Parathyroid adenoma (tissue), 2 donors: ENCODE results near the gene ERAL1.
"Not testable (repeated sequence)": the region's sequence is repeated elsewhere in the genome, so short reads cannot be mapped to it uniquely, and the experiment has no call there.

Source experiments
- H2AFZ ChIP-seq: fragments of 300-600 bp; sonication (generic); one replicate; pipeline ENCODE4 v1.7.0; 2017; ENCODE audit warnings: antibody characterized with exemption, mild to moderate bottlenecking
- H3K27ac ChIP-seq: fragments of 300-600 bp; sonication (generic); one replicate; pipeline ENCODE4 v1.7.0; 2017
- H3K27me3 ChIP-seq: fragments of 300-600 bp; sonication (generic); one replicate; pipeline ENCODE4 v1.7.0; 2017; ENCODE audit warnings: low read length; ENCODE audit not compliant: control insufficient read depth, insufficient read depth
- H3K36me3 ChIP-seq: fragments of 300-600 bp; sonication (generic); one replicate; pipeline ENCODE4 v1.7.0; 2017; ENCODE audit warnings: low read length; ENCODE audit not compliant: control insufficient read depth, insufficient read depth
- H3K4me1 ChIP-seq: fragments of 300-600 bp; sonication (generic); one replicate; pipeline ENCODE4 v1.7.0; 2017; ENCODE audit warnings: control low read depth
- H3K4me2 ChIP-seq: fragments of 300-600 bp; sonication (generic); one replicate; pipeline ENCODE4 v1.7.0; 2017; ENCODE audit warnings: low read length
- H3K4me3 ChIP-seq: fragments of 300-600 bp; sonication (generic); one replicate; pipeline ENCODE4 v1.7.0; 2017; ENCODE audit warnings: low read depth, low read length
- H3K79me2 ChIP-seq: fragments of 300-600 bp; sonication (generic); one replicate; pipeline ENCODE4 v1.7.0; 2017; ENCODE audit warnings: control low read depth
- H3K9ac ChIP-seq: fragments of 300-600 bp; sonication (generic); one replicate; pipeline ENCODE4 v1.7.0; 2017; ENCODE audit warnings: mild to moderate bottlenecking
- H3K9me3 ChIP-seq: fragments of 300-600 bp; sonication (generic); one replicate; pipeline ENCODE4 v1.7.0; 2017; ENCODE audit warnings: low read length; ENCODE audit not compliant: control insufficient read depth
- CTCF ChIP-seq: fragments of 300-600 bp; sonication (generic); IDR thresholded peaks from one replicate; pipeline ENCODE4 v1.7.0; 2017; ENCODE audit warnings: antibody characterized with exemption, mild to moderate bottlenecking
- donor health status: primary hyperparathyroidism.

Gene ERAL1

GRCh38 chr17:28827672-28828071 is 27.1 kb upstream of the ERAL1 start:
- no peak for TF ChIP-seq CTCF
- Histone ChIP-seq H3K9me3 (no peaks in the 10 kb centered on the region), H3K4me3 (no peak overlapping the region), H3K9ac (no peak overlapping the region), H2AFZ (no peak overlapping the region), H3K4me1 (no peaks in the 10 kb centered on the region), H3K4me2 (no peak overlapping the region), H3K79me2 (peaks cover 37% of the 10 kb centered on the region), H3K27ac (no peak overlapping the region), H3K36me3 (no peaks in the 10 kb centered on the region), H3K27me3 (no peaks in the 10 kb centered on the region)

GRCh38 chr17:28828294-28829040 is 26.3 kb upstream of the ERAL1 start:
- no peaks in the 10 kb centered on the region for H3K4me1 ChIP-seq
- TF ChIP-seq CTCF, result no peak
- H3K9ac ChIP-seq, result no peak overlapping the region
- H3K27me3 ChIP-seq, result no peaks in the 10 kb centered on the region
- no peak overlapping the region for H3K27ac ChIP-seq
- no peak overlapping the region for H2AFZ ChIP-seq
- no peak overlapping the region for H3K4me3 ChIP-seq
- no peaks in the 10 kb centered on the region for H3K36me3 ChIP-seq
- H3K4me2 ChIP-seq, result no peak overlapping the region
- peaks cover 37% of the 10 kb centered on the region for H3K79me2 ChIP-seq
- H3K9me3 ChIP-seq, result no peaks in the 10 kb centered on the region

GRCh38 chr17:28834420-28834819 is 20.4 kb upstream of the ERAL1 start:
- H3K27me3 ChIP-seq, result no peaks in the 10 kb centered on the region
- no peaks in the 10 kb centered on the region for H3K36me3 ChIP-seq
- H3K9ac ChIP-seq, result no peak overlapping the region
- no peak overlapping the region for H3K4me3 ChIP-seq
- H3K4me1 ChIP-seq, result no peaks in the 10 kb centered on the region
- no peak overlapping the region for H3K27ac ChIP-seq
- no peak overlapping the region for H2AFZ ChIP-seq
- H3K9me3 ChIP-seq, result no peaks in the 10 kb centered on the region
- no peak for TF ChIP-seq CTCF
- no peak overlapping the region for H3K4me2 ChIP-seq
- peaks cover 49% of the 10 kb centered on the region for H3K79me2 ChIP-seq

GRCh38 chr17:28836541-28836940 is 18.3 kb upstream of the ERAL1 start:
- H3K4me2 ChIP-seq, H3K4me1 ChIP-seq, H3K9ac ChIP-seq, H3K9me3 ChIP-seq, H2AFZ ChIP-seq, H3K27me3 ChIP-seq, H3K36me3 ChIP-seq, H3K27ac ChIP-seq, H3K4me3 ChIP-seq: not testable (repeated sequence)
- peaks cover 42% of the 10 kb centered on the region for H3K79me2 ChIP-seq

- no peak overlapping the region for H3K27ac ChIP-seq
- no peak overlapping the region for H3K4me2 ChIP-seq
- peaks cover 36% of the 10 kb centered on the region for H3K79me2 ChIP-seq
- no peak overlapping the region for H3K9ac ChIP-seq
- H2AFZ ChIP-seq, result no peak overlapping the region
- no peaks in the 10 kb centered on the region for H3K27me3 ChIP-seq
- H3K4me1 ChIP-seq, result peaks cover 3% of the 10 kb centered on the region
- H3K4me3 ChIP-seq, result no peak overlapping the region
- no peaks in the 10 kb centered on the region for H3K36me3 ChIP-seq
- H3K9me3 ChIP-seq, result no peaks in the 10 kb centered on the region
- no peak for TF ChIP-seq CTCF
Observed at GRCh38 chr17:28839221-28839620, 15.6 kb upstream of the ERAL1 start.
